Aorta (tissue), 5 donors: ENCODE data around the gene PCARE. TPM values are rescaled to one million over a fixed set of nuclear protein-coding genes. Genes with fewer than 3 reads are reported as not detected.

ENCODE experiments used
- ATAC-seq: fragments of 200-7000 bp; cut with Tn5 transposase; one replicate; pipeline ENCODE4 v1.9.1; 2022; ENCODE audit warnings: moderate library complexity; ENCODE audit not compliant: low FRiP score
- DNase-seq, 2 donors: peaks; one replicate each; pipeline ENCODE4 v3.0.0-alpha.2; 2020
- H3K27ac ChIP-seq, 2 donors: one replicate each; pipeline ENCODE4 v1.5.1; 2013; ENCODE audit warnings: low read length in 2 of 2, mild to moderate bottlenecking in 2 of 2, moderate library complexity in 2 of 2, control low read depth in 1 of 2, inconsistent platforms in 1 of 2, low read depth in 1 of 2
- H3K27me3 ChIP-seq, 2 donors: one replicate each; pipeline ENCODE4 v1.6.1; 2013; ENCODE audit warnings: control low read depth in 1 of 2, low read length in 1 of 2, mild to moderate bottlenecking in 1 of 2, moderate library complexity in 1 of 2; ENCODE audit not compliant: insufficient read depth in 2 of 2, control insufficient read depth in 1 of 2
- H3K36me3 ChIP-seq, 2 donors: one replicate each; pipeline ENCODE4 v1.6.1; 2013; ENCODE audit warnings: control low read depth in 1 of 2, low read length in 1 of 2, mild to moderate bottlenecking in 1 of 2; ENCODE audit not compliant: insufficient read depth in 2 of 2, control insufficient read depth in 1 of 2
- H3K4me1 ChIP-seq, 2 donors: one replicate each; pipeline ENCODE4 v1.6.1; 2013; ENCODE audit warnings: low read length in 2 of 2, control low read depth in 1 of 2, mild to moderate bottlenecking in 1 of 2, moderate library complexity in 1 of 2; ENCODE audit not compliant: insufficient read depth in 2 of 2, control insufficient read depth in 1 of 2
- H3K4me3 ChIP-seq, 2 donors: one replicate each; pipeline ENCODE4 v1.5.1; 2013; ENCODE audit warnings: low read length in 2 of 2, control low read depth in 1 of 2, mild to moderate bottlenecking in 1 of 2
- H3K9me3 ChIP-seq: one replicate; pipeline ENCODE4 v1.6.1; 2013; ENCODE audit warnings: mild to moderate bottlenecking, low read length; ENCODE audit not compliant: control insufficient read depth
- WGBS, 2 donors: extraction: QIAGEN DNeasy Blood & Tissue Kit; methylation state at CpG; one replicate each; pipeline ENCODE4 v1.1.7; 2013; 5-methylcytosine and 5-hydroxymethylcytosine counted together
- intact Hi-C, 2 donors: fragments of 100-400 bp; cut with DNase I; formaldehyde crosslinking; loops; one replicate each; pipeline versions ENCODE4 v1.14.2 to v1.15.0; 2022
- polyA plus RNA-seq, 2 donors: library from polyadenylated mRNA; stranded (reverse); fragments of 200-250 nt; gene quantifications; one replicate each; pipeline ENCODE4 v1.2.3, GENCODE V29; 2013
- total RNA-seq, 2 donors: library from RNA; stranded (reverse); fragmentation: NEBNext Ultra II Directional; extraction: Animal tissue kit (Norgen Biotek cat#: 25700); gene quantifications; one replicate each; pipeline ENCODE4 v1.2.1, GENCODE V29; 2021
- donor health status: healthy with polysubstance abuse.
- donor health status: Bipolar disorder and iron deficiency.
- donor health status: DM: no; HTN: no; CAD: no.
- donor health status: DM: no; HTN: no; CAD: no.
- donor health status: DM: yes; HTN: yes; CAD: no.

Gene PCARE
- total and polyA plus RNA-seq, 4 donors: 0.13 TPM; not detected in 3

DNA sequence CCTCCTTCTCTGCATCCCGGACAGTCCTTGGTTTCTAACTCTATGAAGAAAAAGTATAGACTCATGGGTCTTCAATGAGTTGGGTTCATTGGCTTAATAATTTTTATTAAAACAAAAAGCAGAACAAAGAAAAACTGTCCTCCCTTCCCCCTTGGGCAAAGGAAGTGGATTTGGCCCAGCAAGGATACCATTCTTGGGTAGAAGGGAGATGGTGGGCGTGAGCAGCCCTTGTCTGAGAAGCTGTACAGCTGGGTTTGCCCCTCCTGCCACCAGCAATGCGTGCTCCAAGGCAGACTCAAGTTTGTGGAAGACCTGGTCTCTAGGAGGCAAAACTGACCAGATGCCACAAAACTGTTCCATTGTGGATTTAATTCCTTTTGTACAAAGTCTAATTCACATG lies 12.7 kb downstream of the PCARE start:
- no peaks in the 10 kb centered on the region for H3K9me3 ChIP-seq
- intact Hi-C loops: no loop called here
- WGBS, 2 donors: 90 to 93% methylated on average over 3 of the region's 3 CpGs
- ATAC-seq (no peak), DNase-seq (no peak)
- H3K4me1 ChIP-seq: no peaks in the 10 kb centered on the region
- H3K27me3 ChIP-seq: no peaks in the 10 kb centered on the region
- H3K36me3 ChIP-seq: no peaks in the 10 kb centered on the region
- H3K27ac ChIP-seq: no peak overlapping the region
- no peak overlapping the region for H3K4me3 ChIP-seq

DNA sequence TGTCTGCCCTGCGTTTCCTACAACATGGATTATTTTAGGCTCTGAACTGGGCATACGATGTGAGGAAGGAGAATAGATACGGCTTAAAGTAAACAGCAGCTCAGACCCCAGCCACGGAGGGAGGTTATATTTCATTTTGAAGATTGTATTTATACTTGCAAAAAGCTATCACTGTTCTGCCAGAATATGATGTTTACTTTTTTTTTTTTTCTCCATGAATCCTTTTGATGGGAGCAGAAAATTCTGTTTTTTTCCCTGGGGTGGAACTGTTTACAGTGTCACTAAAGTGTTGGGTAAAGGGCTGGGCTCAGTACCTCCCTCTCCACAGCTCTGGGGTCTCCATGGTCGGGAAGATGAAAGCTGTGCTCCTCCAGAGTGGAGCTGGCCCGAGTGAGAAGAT lies 13.1 kb downstream of the PCARE start:
- ATAC-seq: no peak
- DNase-seq: no peak
- Histone ChIP-seq H3K4me3 (no peak overlapping the region), H3K36me3 (no peaks in the 10 kb centered on the region), H3K27ac (no peak overlapping the region), H3K27me3 (no peaks in the 10 kb centered on the region), H3K4me1 (no peaks in the 10 kb centered on the region), H3K9me3 (no peaks in the 10 kb centered on the region)
- intact Hi-C loops: no loop called here
- WGBS, 2 donors: 41 to 68% methylated on average over 6 of the region's 6 CpGs

DNA sequence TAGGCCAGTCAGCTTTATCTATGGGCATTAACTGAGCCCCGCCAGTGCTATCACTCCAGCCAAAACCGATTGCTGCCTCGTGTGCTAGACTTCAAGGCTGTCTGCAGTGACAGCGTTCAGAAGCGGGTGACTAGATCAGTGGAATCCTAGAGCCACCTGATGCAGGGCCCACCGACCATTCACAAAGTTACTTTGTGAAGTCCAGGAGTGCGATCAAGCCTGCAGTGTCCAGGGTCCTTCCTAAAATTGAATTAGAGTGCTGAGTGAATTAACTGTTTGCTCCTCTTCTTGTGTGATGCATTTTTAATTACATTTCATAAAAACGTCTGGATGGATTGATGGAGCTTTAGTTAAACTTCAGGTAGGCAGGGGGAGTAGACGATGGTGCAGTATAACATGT lies 13.9 kb downstream of the PCARE start:
- Histone ChIP-seq H3K27me3 (no peaks in the 10 kb centered on the region), H3K27ac (no peak overlapping the region), H3K36me3 (no peaks in the 10 kb centered on the region), H3K9me3 (no peaks in the 10 kb centered on the region), H3K4me3 (no peak overlapping the region), H3K4me1 (no peaks in the 10 kb centered on the region)
- WGBS, 2 donors: 72 to 79% methylated on average over 9 of the region's 9 CpGs
- DNase-seq: no peak
- ATAC-seq: no peak
- intact Hi-C loops: no loop called here

DNA sequence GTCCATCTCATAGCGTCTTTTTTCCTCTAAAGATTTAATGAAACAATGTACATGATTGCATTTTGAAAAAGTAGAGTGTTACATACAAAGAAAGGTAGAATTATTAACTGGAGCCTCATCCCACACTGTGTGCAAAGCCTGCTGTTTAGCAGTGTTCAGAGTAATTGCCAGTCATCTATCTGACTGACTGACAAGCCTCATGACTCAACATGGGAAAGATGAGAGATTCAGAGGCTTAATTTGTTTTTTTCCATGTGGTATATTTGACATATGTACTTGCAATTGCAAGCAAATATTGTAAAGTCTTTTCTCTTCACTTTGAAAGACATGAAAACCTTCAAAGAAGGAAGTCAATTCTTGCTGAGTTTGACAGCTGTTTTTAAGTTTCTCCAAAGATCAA lies 14.7 kb downstream of the PCARE start:
- Histone ChIP-seq H3K27ac (no peak overlapping the region), H3K9me3 (no peaks in the 10 kb centered on the region), H3K4me1 (no peaks in the 10 kb centered on the region), H3K4me3 (no peak overlapping the region), H3K27me3 (no peaks in the 10 kb centered on the region), H3K36me3 (no peaks in the 10 kb centered on the region)
- DNase-seq (no peak), ATAC-seq (no peak)
- 90 to 92% methylated on average over 1 of the region's 1 CpG for WGBS, 2 donors
- intact Hi-C loops: no loop called here

DNA sequence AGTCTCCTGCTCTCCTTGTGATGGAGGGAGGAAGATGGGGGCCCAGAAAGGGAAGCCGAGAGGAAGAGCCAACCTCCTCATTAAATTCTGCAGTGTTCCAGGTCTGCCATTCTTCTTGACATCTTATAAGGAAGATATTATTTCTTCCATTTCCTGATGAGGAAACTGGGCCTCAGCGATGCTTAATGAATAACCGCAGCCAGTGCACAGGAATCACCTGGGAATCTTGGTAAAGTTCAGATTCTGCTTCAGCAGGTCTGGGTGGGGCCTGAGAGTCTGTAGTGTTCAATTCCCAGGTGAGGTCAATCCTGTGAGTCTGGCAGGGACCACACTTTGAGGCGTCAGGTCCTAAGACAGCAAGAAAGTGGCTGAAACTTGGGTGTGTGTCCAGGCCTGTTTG lies 17.3 kb downstream of the PCARE start:
- no peak for DNase-seq
- intact Hi-C loops: no loop called here

DNA sequence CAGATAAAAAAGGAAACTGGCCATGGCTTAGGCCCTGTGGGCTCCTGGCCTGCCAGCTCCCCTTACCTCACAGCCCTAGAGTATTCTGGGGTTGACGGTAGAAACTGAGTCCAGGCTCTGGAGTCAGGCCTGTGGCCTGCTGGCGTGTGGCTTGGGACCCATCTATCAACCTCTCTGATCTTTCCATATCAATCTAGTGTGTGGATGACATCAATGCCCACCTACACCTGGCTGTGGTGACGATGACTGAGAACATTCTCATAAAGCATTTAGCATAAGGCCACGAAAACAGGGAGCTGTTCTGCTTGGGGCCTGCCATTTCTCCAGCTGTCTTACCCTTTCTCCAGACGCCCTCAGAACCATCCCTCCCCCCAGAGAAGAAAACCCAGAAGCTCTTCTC lies 17.9 kb downstream of the PCARE start:
- Histone ChIP-seq H3K4me3 (no peak overlapping the region), H3K27me3 (no peaks in the 10 kb centered on the region), H3K27ac (no peak overlapping the region), H3K36me3 (no peaks in the 10 kb centered on the region), H3K9me3 (no peaks in the 10 kb centered on the region), H3K4me1 (no peaks in the 10 kb centered on the region)
- DNase-seq (no peak), ATAC-seq (no peak)
- WGBS, 2 donors: 96 to 97% methylated on average over 5 of the region's 5 CpGs
- intact Hi-C loops: no loop called here

More for the DNA sequence above, 17.3 kb downstream of the PCARE start:
- Histone ChIP-seq H3K36me3 (no peaks in the 10 kb centered on the region), H3K4me1 (no peaks in the 10 kb centered on the region), H3K4me3 (no peak overlapping the region), H3K9me3 (no peaks in the 10 kb centered on the region), H3K27me3 (no peaks in the 10 kb centered on the region), H3K27ac (no peak overlapping the region)
- 96 to 99% methylated on average over 4 of the region's 4 CpGs for WGBS, 2 donors
- ATAC-seq: no peak

- Histone ChIP-seq H3K27me3 (no peaks in the 10 kb centered on the region), H3K4me1 (no peaks in the 10 kb centered on the region), H3K36me3 (no peaks in the 10 kb centered on the region), H3K9me3 (no peaks in the 10 kb centered on the region), H3K4me3 (no peak overlapping the region), H3K27ac (no peak overlapping the region)
- DNase-seq: no peak
- no peak for ATAC-seq
- WGBS, 2 donors: 98 to 100% methylated on average over 1 of the region's 1 CpG
- intact Hi-C loops: no loop called here
These were observed 18.7 kb downstream of the PCARE start for GRCh38 chr2:29055601-29056000.

GRCh38 chr2:29054430-29054829 lies 19.9 kb downstream of the PCARE start:
- Histone ChIP-seq H3K4me3 (no peak overlapping the region), H3K27ac (no peak overlapping the region), H3K4me1 (no peaks in the 10 kb centered on the region), H3K36me3 (no peaks in the 10 kb centered on the region), H3K9me3 (no peaks in the 10 kb centered on the region), H3K27me3 (no peaks in the 10 kb centered on the region)
- intact Hi-C loops: no loop called here
- DNase-seq (no peak), ATAC-seq (no peak)
- 74 to 83% methylated on average over 6 to 7 of the region's 7 CpGs for WGBS, 2 donors

- Histone ChIP-seq H3K27me3 (no peaks in the 10 kb centered on the region), H3K9me3 (no peaks in the 10 kb centered on the region), H3K27ac (no peak overlapping the region), H3K4me3 (no peak overlapping the region), H3K36me3 (no peaks in the 10 kb centered on the region), H3K4me1 (no peaks in the 10 kb centered on the region)
- DNase-seq (no peak), ATAC-seq (no peak)
- intact Hi-C loops: no loop called here
- WGBS, 2 donors: 80 to 82% methylated on average over 5 of the region's 5 CpGs
These were observed 20.5 kb downstream of the PCARE start for GRCh38 chr2:29053670-29054400.
